NCI-H2196 treated with DMSO at 0.1 percent for 48 hours (cell line): ENCODE data around the gene RNF224.
A peak's percentile ranks its signal among the peaks of the same experiment; 100 is the strongest.
"Not testable (repeated sequence)": the region's sequence is repeated elsewhere in the genome, so short reads cannot be mapped to it uniquely, and the experiment has no call there.

Source experiments
- DNase-seq: peaks from one replicate; lab custom pipeline; 2025; ENCODE audit not compliant: unreplicated experiment; lab: John Stamatoyannopoulos, UW

Gene RNF224

DNA sequence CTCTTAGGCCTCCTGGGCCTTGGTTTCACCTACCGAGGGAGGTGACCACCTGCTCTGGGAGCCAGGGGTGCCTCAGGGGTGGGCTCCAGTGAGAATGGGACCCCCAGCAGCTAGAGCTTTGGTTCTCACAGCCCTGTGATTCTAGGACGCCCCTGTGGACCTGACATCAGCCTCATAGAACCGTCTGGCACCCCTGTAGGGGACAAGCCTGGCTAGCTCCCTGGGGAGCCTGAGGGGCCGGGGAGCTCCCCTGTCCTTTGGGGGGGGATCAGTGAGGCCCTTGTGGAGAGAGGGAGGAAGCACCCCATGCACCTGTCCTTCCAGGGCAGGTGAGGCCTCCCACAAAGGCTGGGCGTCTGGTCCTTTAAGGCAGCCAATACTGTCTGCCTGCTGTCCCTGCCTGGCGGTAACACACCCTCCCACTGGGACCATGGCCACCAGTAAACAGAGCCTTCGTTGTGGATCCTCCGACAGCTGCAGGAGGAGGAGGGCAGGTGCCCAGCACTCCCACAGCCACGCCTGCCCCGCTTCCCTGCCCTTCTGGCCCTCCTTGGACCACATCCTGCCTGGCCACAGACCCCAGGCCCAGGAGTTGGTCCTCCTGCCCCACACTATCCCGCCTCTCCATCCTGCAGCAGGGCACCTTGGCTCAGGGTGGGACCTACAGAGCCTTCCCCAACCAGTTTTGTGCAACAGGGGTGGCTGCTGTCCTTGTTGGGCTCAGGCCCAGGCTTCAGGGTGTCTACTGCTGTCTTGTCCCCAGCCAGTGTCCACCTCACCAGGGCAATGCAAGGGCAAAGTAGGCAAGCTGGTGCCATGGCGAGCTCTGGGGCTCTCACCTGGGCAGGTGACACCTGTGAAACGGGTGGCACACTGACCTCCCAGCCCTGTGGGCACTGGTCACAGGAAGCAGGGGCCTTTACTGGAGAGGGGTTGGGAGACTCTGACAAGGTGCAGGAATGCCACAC lies 10.7 kb downstream of the RNF224 start:
- DNase-seq: peak; percentile 80

DNA sequence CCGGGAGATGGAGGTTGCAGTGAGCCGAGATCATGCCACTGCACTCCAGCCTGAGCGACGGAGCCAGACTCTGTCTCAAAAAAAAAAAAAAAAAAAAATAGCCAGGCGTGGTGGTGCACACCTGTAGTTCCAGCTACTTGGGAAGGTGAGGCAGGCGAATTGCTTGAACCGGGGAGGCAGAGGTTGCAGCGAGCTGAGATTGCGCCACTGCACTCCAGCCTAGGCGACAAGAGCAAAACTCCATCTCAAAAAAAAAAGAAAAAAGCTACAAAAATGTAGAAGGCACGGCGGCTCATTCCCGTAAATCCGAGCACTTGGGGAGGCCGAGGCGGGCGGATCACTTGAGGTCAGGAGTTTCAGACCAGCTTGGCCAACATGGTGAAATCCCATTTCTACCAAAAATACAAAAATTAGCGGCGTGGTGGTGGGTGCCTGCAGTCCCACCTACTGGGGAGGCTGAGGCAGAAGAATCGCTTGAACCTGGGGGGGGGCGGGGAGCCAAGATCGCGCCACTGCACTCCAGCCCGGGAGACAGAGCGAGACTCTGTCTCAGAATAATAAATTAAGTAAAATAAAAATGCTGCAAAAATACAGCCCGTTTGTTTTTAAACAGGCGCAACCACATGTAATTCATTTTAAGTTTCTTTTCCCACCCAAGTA lies 12.4 kb downstream of the RNF224 start:
- not testable (repeated sequence) for DNase-seq

DNA sequence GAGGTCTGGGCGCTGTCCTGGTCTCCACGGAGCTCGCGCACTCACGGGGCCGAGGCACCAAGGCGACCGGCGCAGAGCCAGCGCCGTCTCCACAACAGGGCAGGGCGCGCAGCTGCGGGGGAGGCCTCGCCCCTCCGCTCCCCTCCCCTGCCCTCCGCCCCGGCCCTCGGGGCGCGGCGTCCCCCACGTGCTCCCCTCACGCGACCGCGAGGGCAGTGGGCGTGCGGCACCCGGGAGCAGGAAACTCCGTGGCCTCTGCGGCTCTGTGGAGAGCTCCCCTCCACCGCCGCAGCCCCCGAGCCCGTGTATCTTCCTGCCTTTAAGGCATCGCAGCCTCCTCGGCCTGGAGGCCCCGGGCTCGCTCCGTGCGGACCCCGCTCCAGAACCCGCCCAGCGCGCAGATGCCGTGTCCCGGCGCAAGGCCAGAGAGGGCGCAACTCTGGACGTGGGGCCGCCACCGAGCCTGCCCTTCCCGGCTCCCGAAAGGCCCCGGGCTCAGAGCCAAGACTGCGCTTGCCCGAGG lies 13.1 kb downstream of the RNF224 start:
- DNase-seq: peak; percentile 32

DNA sequence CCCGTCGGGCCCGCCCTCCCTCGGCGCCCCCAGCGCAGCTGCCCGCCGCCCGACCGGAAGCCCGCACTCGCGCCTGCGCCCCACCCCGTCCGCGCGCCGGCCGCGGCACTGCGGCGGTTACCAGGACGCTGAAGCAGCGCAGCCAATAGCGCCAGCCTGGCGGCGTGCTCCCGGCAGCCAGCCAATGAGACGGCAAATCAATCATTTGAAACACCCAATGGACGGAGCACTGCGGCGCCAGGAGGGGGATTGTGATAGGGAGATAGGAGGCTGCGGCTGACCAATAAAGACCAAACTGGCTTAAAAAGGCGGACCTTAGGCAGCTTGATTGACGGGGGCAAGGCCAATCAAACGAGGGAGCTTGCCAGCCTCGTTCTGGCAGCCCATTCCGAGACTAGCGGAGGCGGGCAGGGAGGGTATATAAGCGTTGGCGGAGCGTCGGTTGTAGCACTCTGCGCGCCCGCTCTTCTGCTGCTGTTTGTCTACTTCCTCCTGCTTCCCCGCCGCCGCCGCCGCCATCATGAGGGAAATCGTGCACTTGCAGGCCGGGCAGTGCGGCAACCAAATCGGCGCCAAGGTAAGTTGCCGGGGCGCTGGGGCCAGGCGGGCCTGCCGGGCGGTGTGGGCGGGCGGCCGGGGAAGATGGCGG lies 13.7 kb downstream of the RNF224 start, which contains the start of gene TUBB4B:
TUBB4B (plus strand) TSS at position 447 of the 649 bp plus-strand sequence; CDS start at position 521, 74 bp downstream.
- DNase-seq: peak; percentile 99

DNA sequence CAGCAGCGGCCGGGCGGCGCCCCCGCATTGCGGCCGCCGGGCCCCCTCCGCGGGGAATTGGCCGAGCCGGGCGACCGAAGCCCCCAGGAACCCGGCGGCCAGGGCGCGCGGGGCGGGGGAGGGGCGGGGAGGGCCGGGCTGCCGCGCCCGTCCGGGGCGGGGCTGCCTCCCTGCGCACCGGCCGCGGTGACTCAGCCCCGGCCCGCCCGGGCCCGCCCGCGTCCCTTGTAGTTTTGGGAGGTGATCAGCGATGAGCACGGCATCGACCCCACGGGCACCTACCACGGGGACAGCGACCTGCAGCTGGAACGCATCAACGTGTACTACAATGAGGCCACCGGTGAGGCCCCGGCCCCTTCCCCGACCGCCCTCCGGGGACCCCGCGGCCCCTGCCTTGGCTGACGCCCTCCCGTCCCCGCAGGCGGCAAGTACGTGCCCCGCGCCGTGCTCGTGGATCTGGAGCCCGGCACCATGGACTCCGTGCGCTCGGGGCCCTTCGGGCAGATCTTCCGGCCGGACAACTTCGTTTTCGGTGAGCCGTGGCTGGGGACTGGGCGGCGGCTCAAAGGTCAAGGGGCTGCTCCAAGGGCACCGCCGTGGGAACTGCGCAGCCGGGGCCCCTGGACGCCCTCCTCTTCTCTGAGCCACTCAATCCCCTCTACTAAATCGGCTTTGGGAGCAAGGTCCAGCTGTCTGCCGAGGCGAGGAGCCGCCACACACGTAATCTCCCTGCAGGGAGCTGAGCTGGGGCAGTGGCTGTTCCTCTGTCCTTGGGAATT lies 14.4 kb downstream of the RNF224 start:
- no peak for DNase-seq

DNA sequence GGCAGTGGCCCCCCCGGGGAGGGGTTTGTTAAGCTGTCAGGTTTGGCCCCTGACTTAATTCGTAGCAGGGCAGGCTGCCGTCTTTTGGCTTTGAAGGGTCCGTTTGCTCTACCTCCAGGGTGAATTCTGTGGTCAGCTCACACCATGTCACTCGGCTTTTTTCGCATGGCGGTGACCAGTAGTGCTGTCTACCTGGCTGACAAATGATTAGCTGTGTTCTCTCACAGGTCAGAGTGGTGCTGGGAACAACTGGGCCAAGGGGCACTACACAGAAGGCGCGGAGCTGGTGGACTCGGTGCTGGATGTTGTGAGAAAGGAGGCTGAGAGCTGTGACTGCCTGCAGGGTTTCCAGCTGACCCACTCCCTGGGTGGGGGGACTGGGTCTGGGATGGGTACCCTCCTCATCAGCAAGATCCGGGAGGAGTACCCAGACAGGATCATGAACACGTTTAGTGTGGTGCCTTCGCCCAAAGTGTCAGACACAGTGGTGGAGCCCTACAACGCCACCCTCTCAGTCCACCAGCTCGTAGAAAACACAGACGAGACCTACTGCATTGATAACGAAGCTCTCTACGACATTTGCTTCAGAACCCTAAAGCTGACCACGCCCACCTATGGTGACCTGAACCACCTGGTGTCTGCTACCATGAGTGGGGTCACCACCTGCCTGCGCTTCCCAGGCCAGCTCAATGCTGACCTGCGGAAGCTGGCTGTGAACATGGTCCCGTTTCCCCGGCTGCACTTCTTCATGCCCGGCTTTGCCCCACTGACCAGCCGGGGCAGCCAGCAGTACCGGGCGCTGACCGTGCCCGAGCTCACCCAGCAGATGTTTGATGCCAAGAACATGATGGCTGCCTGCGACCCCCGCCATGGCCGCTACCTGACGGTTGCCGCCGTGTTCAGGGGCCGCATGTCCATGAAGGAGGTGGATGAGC lies 15.2 kb downstream of the RNF224 start:
- DNase-seq: no peak

DNA sequence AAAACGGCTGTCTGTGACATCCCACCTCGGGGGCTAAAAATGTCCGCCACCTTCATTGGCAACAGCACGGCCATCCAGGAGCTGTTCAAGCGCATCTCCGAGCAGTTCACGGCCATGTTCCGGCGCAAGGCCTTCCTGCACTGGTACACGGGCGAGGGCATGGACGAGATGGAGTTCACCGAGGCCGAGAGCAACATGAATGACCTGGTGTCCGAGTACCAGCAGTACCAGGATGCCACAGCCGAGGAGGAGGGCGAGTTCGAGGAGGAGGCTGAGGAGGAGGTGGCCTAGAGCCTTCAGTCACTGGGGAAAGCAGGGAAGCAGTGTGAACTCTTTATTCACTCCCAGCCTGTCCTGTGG lies 15.9 kb downstream of the RNF224 start:
- not testable (repeated sequence) for DNase-seq

DNA sequence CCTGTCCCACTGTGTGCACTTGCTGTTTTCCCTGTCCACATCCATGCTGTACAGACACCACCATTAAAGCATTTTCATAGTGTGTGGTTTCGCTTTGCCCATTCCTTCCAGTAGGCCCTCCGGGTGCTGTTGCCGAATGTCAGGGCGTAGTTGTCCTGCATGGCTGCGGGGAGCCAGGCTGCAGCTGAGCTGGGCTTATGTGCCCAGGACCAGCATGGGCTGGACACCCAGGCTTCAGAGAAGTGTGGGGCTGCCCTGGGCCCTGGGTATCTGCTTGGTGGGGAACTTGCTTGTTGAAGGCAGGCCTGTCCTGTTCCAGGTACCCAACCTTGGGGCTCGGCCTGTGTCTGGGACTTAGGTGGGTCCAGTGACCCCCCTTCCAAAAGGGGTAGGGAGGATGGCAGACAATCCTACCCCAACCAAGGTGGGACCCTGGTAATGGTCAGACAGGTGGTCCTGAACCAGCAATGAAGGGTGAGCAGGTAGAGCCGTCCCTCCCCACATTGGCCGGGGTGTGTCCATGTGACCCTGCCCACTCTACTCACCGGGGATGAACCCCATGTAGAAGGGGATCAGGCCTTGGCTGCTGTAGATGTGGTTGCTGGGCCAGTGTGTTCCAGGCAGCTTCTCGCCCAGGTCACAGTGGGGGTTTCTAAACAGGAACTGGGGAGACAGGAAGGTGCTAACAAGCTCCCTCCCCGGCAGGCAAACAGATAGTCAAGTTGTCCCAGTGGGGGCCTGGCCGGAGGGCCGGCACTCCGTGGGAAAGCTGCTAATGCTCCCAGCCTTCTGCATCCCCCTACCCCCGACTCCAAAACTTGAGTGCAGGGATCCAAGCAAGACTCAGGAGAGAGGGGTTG lies 16.6 kb downstream of the RNF224 start:
- DNase-seq: no peak

DNA sequence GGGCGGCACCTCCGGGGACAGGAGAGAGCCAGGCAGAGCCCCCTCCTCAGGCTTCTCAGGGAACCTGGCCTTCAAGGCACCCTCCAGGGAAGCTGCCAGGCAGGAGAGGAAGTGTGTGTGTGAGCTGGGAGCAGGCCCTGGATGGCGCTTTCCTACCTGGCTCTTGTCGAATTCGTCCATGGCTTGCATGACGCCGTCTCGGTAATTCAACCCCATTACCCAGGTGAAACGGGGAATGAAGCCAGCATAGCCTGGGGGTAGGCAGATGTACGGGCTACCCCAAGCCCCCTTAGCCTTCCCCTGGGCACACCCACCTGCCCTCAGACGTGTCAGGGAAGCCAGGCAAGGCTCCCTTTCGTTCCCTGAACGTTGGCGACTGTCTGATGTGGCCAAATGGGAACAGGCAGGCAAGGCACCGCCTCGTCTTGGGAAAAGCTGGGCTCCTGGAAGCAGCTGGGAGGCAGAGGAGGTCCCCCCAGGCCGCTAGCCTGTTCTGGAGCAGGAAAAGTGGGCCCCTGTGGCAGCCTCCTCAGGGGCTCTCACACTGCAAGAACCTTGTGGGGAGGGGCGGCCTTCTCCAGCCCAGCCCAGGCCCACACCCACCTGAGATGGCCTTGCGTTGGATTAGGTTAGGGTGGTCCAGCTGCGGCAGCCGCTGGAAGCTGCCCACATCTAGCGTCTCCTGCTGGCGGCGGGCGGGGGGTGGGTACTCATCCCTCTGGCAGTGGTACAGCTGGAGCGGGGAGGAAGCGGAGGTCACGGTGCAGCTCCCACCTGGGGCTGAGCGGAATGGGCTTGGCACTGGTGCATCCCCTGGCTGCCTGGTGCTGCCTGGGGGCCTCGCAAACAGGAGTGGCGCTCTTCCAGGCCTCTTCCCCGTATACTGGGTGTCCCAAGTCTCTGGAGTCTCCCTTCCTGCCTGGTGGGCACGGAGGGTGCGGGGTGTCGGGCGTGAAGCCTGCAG lies 17.5 kb downstream of the RNF224 start:
- no peak for DNase-seq

DNA sequence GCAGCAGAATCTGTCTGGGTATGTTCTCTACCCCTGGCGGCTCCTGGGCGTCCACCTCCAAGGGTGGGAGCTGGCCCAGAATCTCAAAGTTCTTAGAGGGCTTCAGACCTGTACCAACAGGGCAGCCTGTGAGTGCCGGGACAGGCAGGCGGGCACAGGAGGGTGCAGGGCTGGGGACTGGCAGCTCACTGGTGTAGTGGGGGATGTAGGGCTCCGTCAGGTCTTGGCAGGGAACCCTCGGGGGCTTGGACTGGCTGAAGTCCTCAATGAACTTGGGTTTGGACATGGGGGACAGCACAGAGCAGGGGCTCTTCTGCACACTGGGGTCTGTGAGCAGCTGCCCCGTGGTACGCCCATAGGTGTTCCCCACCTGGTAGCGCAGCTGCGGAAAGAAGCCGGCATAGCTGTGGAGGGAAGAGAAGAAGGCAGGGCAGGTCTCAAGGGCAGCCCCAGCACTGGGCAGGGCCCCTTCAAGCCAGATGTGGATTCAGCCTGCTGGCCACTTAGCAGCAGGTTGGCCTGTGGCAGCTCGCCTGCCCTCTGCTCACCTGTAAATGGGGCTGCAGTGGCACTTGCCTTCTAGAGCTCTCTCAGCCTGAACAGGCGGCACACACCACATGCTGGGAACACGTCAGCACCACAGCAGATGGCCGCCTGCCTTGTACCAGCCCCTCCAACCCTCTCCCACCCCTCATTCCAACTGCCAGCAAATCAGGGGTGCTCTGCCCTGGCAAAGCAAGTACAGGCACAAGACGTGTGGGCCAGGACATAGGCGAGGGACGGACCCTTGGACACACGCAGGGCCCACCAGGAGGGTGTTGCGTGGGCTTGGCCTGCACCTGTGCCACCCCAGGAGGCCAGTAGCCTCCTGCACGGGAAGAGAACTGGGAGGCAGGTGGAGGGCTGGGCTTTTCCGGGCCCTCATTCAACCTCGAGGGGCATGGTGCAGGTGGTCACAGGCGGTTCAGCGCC lies 18.4 kb downstream of the RNF224 start:
- DNase-seq: no peak

DNA sequence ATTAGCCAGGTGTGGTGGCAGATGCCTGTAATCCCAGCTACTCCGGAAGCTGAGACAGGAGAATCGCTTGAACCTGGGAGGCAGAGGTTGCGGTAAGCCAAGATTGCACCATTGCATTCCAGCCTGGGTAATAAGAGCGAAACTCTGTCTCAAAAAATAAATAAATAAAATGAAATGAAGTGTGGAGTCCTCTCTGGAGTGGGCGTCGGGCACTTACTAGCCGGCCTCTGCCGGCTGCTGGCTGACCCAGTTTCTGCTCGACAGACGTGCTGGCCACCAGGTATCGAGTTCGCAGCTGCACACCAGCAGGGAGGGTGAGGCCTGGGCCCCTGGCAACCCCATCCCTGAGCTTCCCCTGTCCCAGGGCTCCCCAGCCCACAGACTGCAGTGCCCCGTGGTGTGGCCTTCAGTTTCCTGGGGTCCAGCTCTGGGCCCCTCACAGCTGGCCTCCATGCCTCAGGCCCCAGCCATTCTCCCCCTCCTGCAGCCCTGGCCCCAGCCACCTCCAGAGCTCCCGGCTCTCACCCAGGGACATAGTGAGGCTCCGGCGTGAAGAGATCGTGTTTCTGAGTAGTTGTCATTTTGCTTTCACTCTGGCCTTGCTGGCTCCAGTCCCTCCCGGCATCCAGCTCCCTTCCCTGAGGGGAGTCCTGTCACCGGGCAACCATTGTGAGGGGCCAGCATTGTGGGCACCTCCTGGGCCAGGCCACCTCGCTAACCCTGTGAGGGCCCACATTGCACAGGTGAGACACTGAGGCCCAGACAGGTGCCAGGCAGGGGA lies 20.0 kb downstream of the RNF224 start:
- DNase-seq: peak; percentile 31

DNA sequence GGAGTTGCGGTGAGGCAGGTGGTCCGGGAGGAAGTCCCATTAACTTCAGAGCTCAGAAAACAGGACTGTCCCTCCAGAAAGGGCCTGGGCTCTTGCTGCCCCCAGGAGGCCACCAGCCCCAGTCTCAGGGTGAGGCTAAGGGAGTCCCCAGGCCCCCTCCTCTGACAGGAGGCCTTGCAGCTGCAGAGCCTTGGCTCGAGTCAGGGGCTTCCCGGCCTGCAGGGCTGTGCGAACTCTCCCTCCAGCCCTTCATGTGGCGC lies 20.5 kb downstream of the RNF224 start:
- no peak for DNase-seq

DNA sequence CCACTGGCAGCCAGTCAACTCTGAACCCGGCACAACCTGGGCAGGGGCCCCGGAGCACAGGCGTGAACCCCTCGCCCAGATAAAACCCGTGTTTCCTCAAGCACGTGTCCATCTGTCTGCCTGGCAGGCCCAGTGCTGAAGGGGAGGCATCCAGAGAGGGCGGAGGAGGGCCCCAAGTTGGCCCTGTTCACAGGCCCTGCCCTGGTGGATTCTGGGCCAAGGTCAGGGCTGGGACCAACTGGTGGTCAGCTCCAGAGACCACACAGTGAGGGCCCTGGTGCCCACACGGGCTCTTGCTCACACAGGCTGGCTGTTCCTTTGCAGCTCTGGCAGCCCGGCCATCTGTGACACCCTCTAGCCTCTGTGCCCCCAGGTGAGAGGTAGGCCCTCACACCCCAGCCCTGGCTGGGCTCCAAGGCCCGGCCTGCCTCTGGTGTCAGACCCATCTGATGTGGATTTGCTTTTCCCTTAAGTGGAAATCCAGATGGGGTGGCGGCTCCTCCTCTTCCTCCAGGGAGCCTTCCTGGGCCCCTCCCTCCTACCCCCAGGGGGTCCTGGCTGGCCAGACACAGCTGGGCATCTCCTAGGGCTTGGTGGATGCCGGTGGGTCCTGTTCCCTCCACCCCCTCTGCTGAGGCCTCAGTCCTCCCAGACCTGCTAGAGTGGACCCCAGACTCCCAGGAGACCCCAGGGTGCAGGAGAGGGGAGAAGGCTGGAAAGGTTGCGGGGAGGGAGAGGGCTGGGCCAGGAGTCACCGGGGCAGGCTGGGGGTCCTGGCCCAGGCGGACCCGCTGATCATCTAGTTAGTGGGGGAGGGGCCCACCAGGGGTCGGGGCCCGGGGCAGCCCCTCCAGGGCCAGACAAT lies 23.3 kb downstream of the RNF224 start:
- DNase-seq: no peak

DNA sequence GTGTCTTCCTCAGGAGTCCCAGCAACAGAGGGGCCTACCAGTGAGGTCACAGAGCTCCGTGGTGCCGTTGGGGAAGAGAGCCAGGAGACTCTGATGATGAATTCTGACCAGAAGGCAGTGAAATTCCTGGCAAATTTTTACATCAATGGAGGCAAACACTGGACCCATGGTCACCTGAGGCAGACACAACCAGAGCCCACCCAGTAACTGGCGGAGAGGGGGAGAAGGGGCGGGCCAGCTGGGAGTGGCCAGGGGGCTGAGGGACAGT lies 23.8 kb downstream of the RNF224 start, which contains the start of gene STPG3:
STPG3 (plus strand) TSS at position 93 of the 268 bp plus-strand sequence; CDS start at position 94, 1 bp downstream.
- no peak for DNase-seq
